Measurements from ENCODE around the gene COG5.

DNA sequence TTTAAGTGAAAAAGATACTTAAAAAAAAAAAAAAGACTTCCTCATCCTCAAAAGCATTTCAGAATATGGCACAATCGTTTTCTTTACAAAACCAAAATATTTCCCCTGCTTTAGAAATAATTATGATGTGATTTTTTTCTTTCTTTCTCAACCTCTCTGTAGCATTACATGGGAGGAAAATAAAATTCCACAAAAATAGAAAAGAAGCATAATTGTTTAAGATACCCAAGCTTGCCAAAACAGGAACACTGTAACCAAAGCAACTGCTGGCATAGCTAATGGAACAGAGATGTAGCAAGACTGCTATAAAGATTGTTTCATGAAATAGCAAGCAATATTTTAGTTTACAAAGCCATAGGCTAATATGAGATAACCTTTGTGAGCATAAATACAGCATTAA is 169.4 kb downstream of the COG5 start:
- TF ChIP-seq REST (IDR thresholded peaks at IDR 0.05; ENCODE audit: insufficient read depth in 1 of 2, low read depth in 2 of 2, low read length in 2 of 2): no peak
- no peak for TF ChIP-seq POLR2AphosphoS5 (IDR thresholded peaks at IDR 0.05; ENCODE audit: low read depth, low read length)
- no peak for TF ChIP-seq SIN3A (IDR thresholded peaks at IDR 0.05; ENCODE audit: borderline replicate concordance, insufficient read depth, low read length)

Measured in PFSK-1 (cell line).